SK-N-MC (cell line): ENCODE results near the gene ZNF331.

Experiments
- EZH2 ChIP-seq: fragments of 200-600 bp; sonication (generic); IDR thresholded peaks from one replicate; pipeline ENCODE4 v1.6.1; 2017; ENCODE audit warnings: antibody characterized with exemption
- POLR2AphosphoS5 ChIP-seq: IDR thresholded peaks from 2 replicates; pipeline ENCODE4 v1.6.1; 2012; ENCODE audit warnings: mild to moderate bottlenecking, low read depth, low read length, borderline replicate concordance

- TF ChIP-seq EZH2 (no peak), POLR2AphosphoS5 (no peak)
Measured at GRCh38 chr19:53612762-53613526, 75.0 kb downstream of the ZNF331 start.
